Heart left ventricle (tissue), 16 donors: ENCODE measurements around the gene ZFP82. TPM values are rescaled to one million over a fixed set of nuclear protein-coding genes. Genes with fewer than 3 reads are reported as not detected.

Experiments
- ATAC-seq, 4 donors: fragments of 200-7000 bp; cut with Tn5 transposase; one replicate each; pipeline ENCODE4 v1.9.1; 2020 to 2022; ENCODE audit warnings: moderate library complexity in 4 of 4, mild to moderate bottlenecking in 3 of 4, moderate number of reproducible peaks in 1 of 4
- DNase-seq, 5 donors: peaks; one replicate each; pipeline ENCODE4 v3.0.0-alpha.2; 2020
- H3K27ac ChIP-seq, 12 donors: fragments of 200-600 bp; sonication (generic) in 4 of 12; one replicate each; pipeline versions ENCODE4 v1.5.0 to v1.8.0; 2016 to 2022; ENCODE audit warnings: mild to moderate bottlenecking in 2 of 12
- H3K27me3 ChIP-seq, 9 donors: fragments of 200-600 bp; sonication (generic) in 2 of 9; one replicate each; pipeline versions ENCODE4 v1.5.1 to v1.8.0; 2016 to 2022; ENCODE audit warnings: mild to moderate bottlenecking in 3 of 9
- H3K36me3 ChIP-seq, 9 donors: fragments of 200-600 bp; sonication (generic) in 2 of 9; one replicate each; pipeline versions ENCODE4 v1.5.0 to v1.8.0; 2018 to 2022; ENCODE audit warnings: mild to moderate bottlenecking in 2 of 9
- H3K4me1 ChIP-seq, 12 donors: fragments of 200-600 bp; sonication (generic) in 4 of 12; one replicate each; pipeline versions ENCODE4 v1.5.0 to v1.8.0; 2016 to 2022; ENCODE audit warnings: mild to moderate bottlenecking in 3 of 12
- H3K4me3 ChIP-seq, 12 donors: fragments of 200-600 bp; sonication (generic) in 4 of 12; one replicate each; pipeline versions ENCODE4 v1.5.0 to v1.8.0; 2017 to 2022; ENCODE audit warnings: mild to moderate bottlenecking in 9 of 12, moderate library complexity in 4 of 12
- H3K9me3 ChIP-seq, 12 donors: fragments of 200-600 bp; sonication (generic) in 4 of 12; one replicate each; pipeline versions ENCODE4 v1.5.0 to v1.8.0; 2016 to 2022; ENCODE audit warnings: mild to moderate bottlenecking in 1 of 12
- POLR2A ChIP-seq, 2 donors: fragments of 450-650 bp; IDR thresholded peaks; one replicate each; pipeline ENCODE4 v1.6.1; 2017; ENCODE audit warnings: antibody characterized with exemption in 2 of 2, mild to moderate bottlenecking in 2 of 2, moderate library complexity in 2 of 2
- WGBS, 4 donors: extraction: QIAGEN DNeasy Blood & Tissue Kit in 2 of 4; methylation state at CpG; one replicate each; pipeline versions ENCODE4 v1.1.5 to v1.1.7; 2013 to 2018; 5-methylcytosine and 5-hydroxymethylcytosine counted together
- intact Hi-C, 10 donors: fragments of 100-400 bp; cut with DNase I; formaldehyde crosslinking; loops; one replicate each; pipeline versions ENCODE4 v1.11.1 to v1.14.2; 2022
- long read RNA-seq, 3 donors: library from polyadenylated mRNA; unstranded; transcript quantifications; one replicate each; pipeline ENCODE4 v2.0.0, GENCODE V29; 2020 to 2021
- polyA plus RNA-seq, 2 donors: library from polyadenylated mRNA; stranded (reverse); fragments of 200-250 nt; gene quantifications; one replicate each; pipeline ENCODE4 v1.2.3, GENCODE V29; 2013
- total RNA-seq, 9 donors: library from RNA; depleted of rRNA in 2 of 9; stranded (reverse); fragments of >200 nt in 2 of 9; fragmentation: NEBNext Ultra II Directional in 3 of 9; extraction: Animal tissue kit (Norgen Biotek cat#: 25700) in 3 of 9; gene quantifications; one replicate each; pipeline versions ENCODE4 v1.1.0 to v1.2.4, GENCODE V29; 2016 to 2023
- TF ChIP-seq, protein P1 (sequence below), 12 donors: fragments of 200-600 bp; sonication (generic) in 4 of 12; IDR thresholded peaks; one replicate each; pipeline versions ENCODE4 v1.5.0 to v1.8.0; 2018 to 2022; ENCODE audit warnings: antibody characterized with exemption in 12 of 12, mild to moderate bottlenecking in 5 of 12
- donor health status: ischemic (EF 13 %, LVEDD 7.1; RV severe dilation, severe dysfunction).
- donor health status: healthy with polysubstance abuse.
- donor health status: DM: no; HTN: yes; CAD: no.
- donor health status: DM: no; HTN: no; CAD: no.
- donor health status: ischemic (EF 25% LVEDD 6.9; RV normal size, moderate dysfunction).
- donor health status: ischemic (EF 25% LVEDD 5.7; RV mildly dilated, moderate dysfunction).
- donor health status: healthy.
- donor health status: DM: yes; HTN: yes; CAD: no.
- donor health status: ischemic (EF 35%, LVEDD 5.7; RV mildly dilated, moderate dysfunction).
- donor health status: nonischemic (EF 11% LVEDD 7.7; RV severe dilation, severe dysfunction).
- donor health status: DM: yes; HTN: yes; CAD: no.
- donor health status: PGD.
- donor health status: ischemic (EF 29% LVEDD 5.4; RV normal size, mild dysfunction).
- donor health status: nonischemic (EF 23%, LVEDD 6.1; RV moderate dilation, normal function).

Gene ZFP82
- total RNA-seq (1 to 10 TPM; 3.4 to 5.3 (median 4.0) TPM), polyA plus RNA-seq (1 to 10 TPM; 2.2 to 3.0 TPM)
- long read RNA-seq, donor 1, partial matches to known transcripts, result 0 of 7 reads
- long read RNA-seq, donor 1, other reads (novel, unspliced or antisense), result 3 of 7 reads
- long read RNA-seq, donor 2, full-length matches to known transcripts, result 16 of 19 reads
- long read RNA-seq, donor 2, partial matches to known transcripts, result 0 of 19 reads
- long read RNA-seq, donor 2, other reads (novel, unspliced or antisense), result 3 of 19 reads
- long read RNA-seq, donor 3, partial matches to known transcripts, result 0 of 3 reads
- long read RNA-seq, donor 3, other reads (novel, unspliced or antisense), result 0 of 3 reads

GRCh38 chr19:36418287-36419001 is at the start of gene ZFP82:
Gene ZFP82 (minus strand): TSS chr19:36418644. CDS start chr19:36409789, 8,855 bp downstream.
- intact Hi-C loops, result loop anchor here in 7 of 10 donors (2.0 to 10.0 kb wide), 4 partner anchors 41 to 896 kb away; partner anchors contain the start of genes ZNF566 (in 4 of the 7) and ZFP14 (in 2 of the 7)
- H3K27me3 ChIP-seq, result no peaks in the 10 kb centered on the region
- peak within 1 kb of the TSS; percentile 80 to 96 (median 90) for H3K27ac ChIP-seq
- ATAC-seq (peak; percentile 93 to 98 (median 98)), DNase-seq (peak; percentile 87 to 93 (median 89))
- peaks cover 0 to 1% (median 0%) of the 10 kb centered on the region in 9 donors for H3K36me3 ChIP-seq
- H3K4me1 ChIP-seq, result peaks cover 5 to 24% (median 15%) of the 10 kb centered on the region in 12 donors
- WGBS, 4 donors, result 0 to 1% (median 0%) methylated on average over 64 to 70 of the region's 70 CpGs
- peak in 1 of 2 donors; percentile 82 for TF ChIP-seq POLR2A (IDR thresholded peaks at IDR 0.05)
- TF ChIP-seq, protein P1, sequence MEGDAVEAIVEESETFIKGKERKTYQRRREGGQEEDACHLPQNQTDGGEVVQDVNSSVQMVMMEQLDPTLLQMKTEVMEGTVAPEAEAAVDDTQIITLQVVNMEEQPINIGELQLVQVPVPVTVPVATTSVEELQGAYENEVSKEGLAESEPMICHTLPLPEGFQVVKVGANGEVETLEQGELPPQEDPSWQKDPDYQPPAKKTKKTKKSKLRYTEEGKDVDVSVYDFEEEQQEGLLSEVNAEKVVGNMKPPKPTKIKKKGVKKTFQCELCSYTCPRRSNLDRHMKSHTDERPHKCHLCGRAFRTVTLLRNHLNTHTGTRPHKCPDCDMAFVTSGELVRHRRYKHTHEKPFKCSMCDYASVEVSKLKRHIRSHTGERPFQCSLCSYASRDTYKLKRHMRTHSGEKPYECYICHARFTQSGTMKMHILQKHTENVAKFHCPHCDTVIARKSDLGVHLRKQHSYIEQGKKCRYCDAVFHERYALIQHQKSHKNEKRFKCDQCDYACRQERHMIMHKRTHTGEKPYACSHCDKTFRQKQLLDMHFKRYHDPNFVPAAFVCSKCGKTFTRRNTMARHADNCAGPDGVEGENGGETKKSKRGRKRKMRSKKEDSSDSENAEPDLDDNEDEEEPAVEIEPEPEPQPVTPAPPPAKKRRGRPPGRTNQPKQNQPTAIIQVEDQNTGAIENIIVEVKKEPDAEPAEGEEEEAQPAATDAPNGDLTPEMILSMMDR (IDR thresholded peaks at IDR 0.05), result no peak
- H3K4me3 ChIP-seq, result peak within 1 kb of the TSS; percentile 60 to 95 (median 76)
- peaks cover 0 to 15% (median 0%) of the 10 kb centered on the region in 12 donors for H3K9me3 ChIP-seq

- Histone ChIP-seq H3K27me3 (no peaks in the 10 kb centered on the region), H3K36me3 (peaks cover 0 to 43% (median 12%) of the 10 kb centered on the region in 9 donors), H3K4me3 (no peak overlapping the region), H3K27ac (no peak overlapping the region), H3K4me1 (no peaks in the 10 kb centered on the region), H3K9me3 (peaks cover 0 to 47% (median 16%) of the 10 kb centered on the region in 12 donors)
- 95 to 98% (median 96%) methylated on average over 1 of the region's 1 CpG for WGBS, 4 donors
- intact Hi-C loops, result no loop called here
- ATAC-seq (no peak), DNase-seq (no peak)
- no peak for TF ChIP-seq POLR2A (IDR thresholded peaks at IDR 0.05)
- TF ChIP-seq, protein P1 (IDR thresholded peaks at IDR 0.05), result no peak
These were observed 41.6 kb upstream of the ZFP82 start for GRCh38 chr19:36460046-36460445.

DNA sequence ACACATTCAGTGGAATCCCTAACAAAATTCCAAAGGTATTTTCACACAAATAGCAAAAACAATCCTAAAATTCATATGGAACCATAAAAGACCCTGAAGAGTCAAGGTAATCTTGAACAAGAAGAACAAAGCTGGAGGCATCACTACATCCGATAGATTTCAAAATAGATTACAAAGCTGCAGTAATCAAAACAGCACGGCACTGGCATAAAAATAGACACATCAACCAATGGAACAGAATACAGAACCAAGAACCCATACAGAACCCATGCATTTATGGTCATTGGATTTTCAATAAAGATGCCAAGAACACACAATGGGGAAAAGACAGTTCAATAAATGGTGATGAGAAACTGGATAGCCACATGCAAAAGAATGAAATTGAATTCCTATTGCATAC is 38.4 kb upstream of the ZFP82 start:
- Histone ChIP-seq H3K9me3 (peaks cover 0 to 73% (median 29%) of the 10 kb centered on the region in 12 donors), H3K27ac (no peak overlapping the region), H3K4me3 (no peak overlapping the region), H3K27me3 (no peaks in the 10 kb centered on the region), H3K36me3 (peaks cover 0 to 60% (median 26%) of the 10 kb centered on the region in 9 donors), H3K4me1 (no peaks in the 10 kb centered on the region)
- WGBS, 4 donors, result 92 to 98% (median 98%) methylated on average over 2 of the region's 2 CpGs
- DNase-seq (no peak), ATAC-seq (no peak)
- TF ChIP-seq POLR2A (IDR thresholded peaks at IDR 0.05), result no peak
- TF ChIP-seq, protein P1 (IDR thresholded peaks at IDR 0.05), result no peak
- intact Hi-C loops, result no loop called here
